PC-3 (cell line): ENCODE results near the gene SLC6A7. TPM values are rescaled to one million over a fixed set of nuclear protein-coding genes. Genes with fewer than 3 reads are reported as not detected.

ENCODE experiments used
- ATAC-seq: fragments of 200-7000 bp; cut with Tn5 transposase; 2 replicates; pipeline ENCODE4 v1.9.1; 2020; ENCODE audit warnings: mild to moderate bottlenecking, moderate library complexity
- BruUV-seq: library from RNA; stranded (reverse); fragments of 400-500 nt; replicated peaks from 2 replicates; lab custom pipeline; 2021; lab: Mats Ljungman, UMichigan
- CTCF ChIA-PET: fragments of 300-600 bp; sonication (Branson Sonifier 250); formaldehyde crosslinking; loops from one replicate; lab custom pipeline; 2022; ENCODE audit warnings: antibody characterized with exemption; lab: Charles Lee
- POLR2A ChIA-PET: fragments of 300-600 bp; sonication (Branson Sonifier 250); formaldehyde crosslinking; loops from one replicate; lab custom pipeline; 2022; ENCODE audit warnings: antibody characterized with exemption; ENCODE audit not compliant: unreplicated experiment; lab: Charles Lee
- DNase-seq: peaks from one replicate; pipeline ENCODE4 v3.0.0-alpha.2; 2015
- H2AFZ ChIP-seq: fragments of 300-600 bp; sonication (generic); 2 replicates; pipeline ENCODE4 v1.6.0; 2016; ENCODE audit warnings: antibody characterized with exemption, low read length
- H3F3A ChIP-seq: fragments of 300-600 bp; sonication (generic); one replicate; pipeline ENCODE4 v1.6.0; 2017; ENCODE audit warnings: antibody characterized with exemption, low read length, control low read depth, mild to moderate bottlenecking; ENCODE audit not compliant: unreplicated experiment
- H3K27ac ChIP-seq: fragments of 300-600 bp; sonication (generic); 2 replicates; pipeline ENCODE4 v1.5.1; 2016; ENCODE audit warnings: mild to moderate bottlenecking, low read length
- H3K27me3 ChIP-seq: fragments of 300-600 bp; sonication (generic); 2 replicates; pipeline ENCODE4 v1.6.1; 2016; ENCODE audit warnings: low read length, mixed read lengths
- H3K36me3 ChIP-seq: fragments of 300-600 bp; sonication (generic); 2 replicates; pipeline ENCODE4 v1.6.1; 2016; ENCODE audit warnings: low read depth, mixed run types, low read length, mixed read lengths
- H3K4me1 ChIP-seq: fragments of 300-600 bp; sonication (generic); 2 replicates; pipeline ENCODE4 v1.5.1; 2016; ENCODE audit warnings: low read length; ENCODE audit not compliant: insufficient read depth
- H3K4me2 ChIP-seq: fragments of 300-600 bp; sonication (generic); 2 replicates; pipeline ENCODE4 v1.6.0; 2016; ENCODE audit warnings: low read length
- H3K4me3 ChIP-seq: fragments of 300-600 bp; sonication (generic); 2 replicates; pipeline ENCODE4 v1.5.1; 2016; ENCODE audit warnings: mild to moderate bottlenecking, low read length, mixed read lengths
- H3K79me2 ChIP-seq: fragments of 300-600 bp; sonication (generic); 2 replicates; pipeline ENCODE4 v1.6.1; 2017; ENCODE audit warnings: low read length, mixed read lengths
- H3K9ac ChIP-seq: fragments of 300-600 bp; sonication (generic); 2 replicates; pipeline ENCODE4 v1.6.0; 2016; ENCODE audit warnings: mild to moderate bottlenecking, low read length
- H3K9me2 ChIP-seq: fragments of 300-600 bp; sonication (generic); replicated peaks from 2 replicates; pipeline ENCODE4 v1.6.1; 2016; ENCODE audit warnings: mixed run types, low read length, mixed read lengths
- H3K9me3 ChIP-seq: fragments of 300-600 bp; sonication (generic); 2 replicates; pipeline ENCODE4 v1.6.1; 2016; ENCODE audit warnings: low read length, mixed read lengths
- H4K20me1 ChIP-seq: fragments of 300-600 bp; sonication (generic); 2 replicates; pipeline ENCODE4 v1.6.1; 2016; ENCODE audit warnings: low read length, mixed read lengths
- EZH2 ChIP-seq: fragments of 300-600 bp; sonication (generic); IDR thresholded peaks from one replicate; pipeline ENCODE4 v1.6.1; 2017; ENCODE audit warnings: antibody characterized with exemption, mild to moderate bottlenecking, low read length; ENCODE audit not compliant: unreplicated experiment
- EZH2phosphoT487 ChIP-seq: fragments of 300-600 bp; sonication (generic); IDR thresholded peaks from 2 replicates; pipeline ENCODE4 v1.6.1; 2018; ENCODE audit warnings: mild to moderate bottlenecking, antibody characterized with exemption, low read length, borderline replicate concordance
- intact Hi-C: fragments of 100-400 bp; cut with micrococcal nuclease; formaldehyde crosslinking; loops from 2 replicates; pipeline ENCODE4 v1.9.0; 2023
- total RNA-seq: library from RNA; depleted of rRNA; stranded (reverse); fragments of >200 nt; gene quantifications from 2 replicates; pipeline ENCODE4 v1.2.3, GENCODE V29; 2014
- TF ChIP-seq, protein P1 (sequence below): fragments of 300-600 bp; sonication (generic); conservative IDR thresholded peaks from 2 replicates; pipeline ENCODE4 v1.5.1; 2017; ENCODE audit warnings: antibody characterized with exemption, low read depth, mild to moderate bottlenecking, low read length

SLC6A7 gene
- total RNA-seq, 1 experiment from 2014 or later = 0.29 TPM

DNA sequence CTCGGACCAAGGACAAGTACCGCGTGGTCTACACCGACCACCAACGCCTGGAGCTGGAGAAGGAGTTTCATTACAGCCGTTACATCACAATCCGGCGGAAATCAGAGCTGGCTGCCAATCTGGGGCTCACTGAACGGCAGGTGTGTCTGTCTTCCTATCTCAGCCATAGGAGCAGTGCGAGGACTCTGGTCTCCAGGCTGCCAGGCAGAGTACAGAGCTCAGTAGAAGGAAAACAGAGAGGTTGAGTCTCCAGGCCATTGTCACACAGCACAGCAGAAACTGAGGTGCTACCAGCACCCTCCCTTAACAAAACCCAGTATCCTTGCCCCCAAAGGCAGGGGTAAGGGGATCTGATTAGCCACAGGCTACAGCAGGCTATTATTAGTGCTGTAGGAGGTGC lies 7.1 kb upstream of the SLC6A7 start:
- ATAC-seq (no peak), DNase-seq (no peak)
- H3K9me3 ChIP-seq = no peaks in the 10 kb centered on the region
- no TSS peak for BruUV-seq
- ChIA-PET CTCF (no interaction called here), POLR2A (interaction anchor here (0.5 kb wide), 1 partner anchor 53 kb away, joined by 3 read pairs; no protein-coding TSS in a partner anchor)
- no peaks in the 10 kb centered on the region for H3K27me3 ChIP-seq
- no peak overlapping the region for H3K4me3 ChIP-seq
- intact Hi-C loops = no loop called here
- H3K9ac ChIP-seq = no peak overlapping the region
- H2AFZ ChIP-seq = no peak overlapping the region
- H3K27ac ChIP-seq = no peak overlapping the region
- H3K4me1 ChIP-seq = no peaks in the 10 kb centered on the region
- no peak overlapping the region for H3K4me2 ChIP-seq
- H3K79me2 ChIP-seq = no peaks in the 10 kb centered on the region
- H3F3A ChIP-seq = no peaks in the 10 kb centered on the region
- no peak for TF ChIP-seq EZH2
- TF ChIP-seq EZH2phosphoT487 = no peak
- TF ChIP-seq, protein P1, sequence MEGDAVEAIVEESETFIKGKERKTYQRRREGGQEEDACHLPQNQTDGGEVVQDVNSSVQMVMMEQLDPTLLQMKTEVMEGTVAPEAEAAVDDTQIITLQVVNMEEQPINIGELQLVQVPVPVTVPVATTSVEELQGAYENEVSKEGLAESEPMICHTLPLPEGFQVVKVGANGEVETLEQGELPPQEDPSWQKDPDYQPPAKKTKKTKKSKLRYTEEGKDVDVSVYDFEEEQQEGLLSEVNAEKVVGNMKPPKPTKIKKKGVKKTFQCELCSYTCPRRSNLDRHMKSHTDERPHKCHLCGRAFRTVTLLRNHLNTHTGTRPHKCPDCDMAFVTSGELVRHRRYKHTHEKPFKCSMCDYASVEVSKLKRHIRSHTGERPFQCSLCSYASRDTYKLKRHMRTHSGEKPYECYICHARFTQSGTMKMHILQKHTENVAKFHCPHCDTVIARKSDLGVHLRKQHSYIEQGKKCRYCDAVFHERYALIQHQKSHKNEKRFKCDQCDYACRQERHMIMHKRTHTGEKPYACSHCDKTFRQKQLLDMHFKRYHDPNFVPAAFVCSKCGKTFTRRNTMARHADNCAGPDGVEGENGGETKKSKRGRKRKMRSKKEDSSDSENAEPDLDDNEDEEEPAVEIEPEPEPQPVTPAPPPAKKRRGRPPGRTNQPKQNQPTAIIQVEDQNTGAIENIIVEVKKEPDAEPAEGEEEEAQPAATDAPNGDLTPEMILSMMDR = no peak
- H3K36me3 ChIP-seq = no peaks in the 10 kb centered on the region
- H4K20me1 ChIP-seq = no peaks in the 10 kb centered on the region
- H3K9me2 ChIP-seq = no peaks in the 10 kb centered on the region

DNA sequence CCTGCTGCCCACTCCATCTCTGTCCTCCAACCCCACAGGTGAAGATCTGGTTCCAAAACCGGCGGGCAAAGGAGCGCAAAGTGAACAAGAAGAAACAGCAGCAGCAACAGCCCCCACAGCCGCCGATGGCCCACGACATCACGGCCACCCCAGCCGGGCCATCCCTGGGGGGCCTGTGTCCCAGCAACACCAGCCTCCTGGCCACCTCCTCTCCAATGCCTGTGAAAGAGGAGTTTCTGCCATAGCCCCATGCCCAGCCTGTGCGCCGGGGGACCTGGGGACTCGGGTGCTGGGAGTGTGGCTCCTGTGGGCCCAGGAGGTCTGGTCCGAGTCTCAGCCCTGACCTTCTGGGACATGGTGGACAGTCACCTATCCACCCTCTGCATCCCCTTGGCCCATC lies 6.4 kb upstream of the SLC6A7 start:
- intact Hi-C loops = no loop called here
- no peaks in the 10 kb centered on the region for H3K36me3 ChIP-seq
- H3K27me3 ChIP-seq = peaks cover 1% of the 10 kb centered on the region; the same call in 1 of the 2 replicates
- H3K9me3 ChIP-seq = no peaks in the 10 kb centered on the region
- no peaks in the 10 kb centered on the region for H4K20me1 ChIP-seq
- H3K4me1 ChIP-seq = no peaks in the 10 kb centered on the region
- no TSS peak for BruUV-seq
- no peak overlapping the region for H2AFZ ChIP-seq
- TF ChIP-seq EZH2phosphoT487 (no peak), EZH2 (no peak)
- TF ChIP-seq, protein P1 = no peak
- DNase-seq (no peak), ATAC-seq (no peak)
- no peak overlapping the region for H3K27ac ChIP-seq
- no peaks in the 10 kb centered on the region for H3K9me2 ChIP-seq
- no peaks in the 10 kb centered on the region for H3K79me2 ChIP-seq
- H3F3A ChIP-seq = no peaks in the 10 kb centered on the region
- H3K4me2 ChIP-seq = no peak overlapping the region
- no peak overlapping the region for H3K9ac ChIP-seq
- ChIA-PET CTCF (no interaction called here), POLR2A (no interaction called here)
- H3K4me3 ChIP-seq = no peak overlapping the region

DNA sequence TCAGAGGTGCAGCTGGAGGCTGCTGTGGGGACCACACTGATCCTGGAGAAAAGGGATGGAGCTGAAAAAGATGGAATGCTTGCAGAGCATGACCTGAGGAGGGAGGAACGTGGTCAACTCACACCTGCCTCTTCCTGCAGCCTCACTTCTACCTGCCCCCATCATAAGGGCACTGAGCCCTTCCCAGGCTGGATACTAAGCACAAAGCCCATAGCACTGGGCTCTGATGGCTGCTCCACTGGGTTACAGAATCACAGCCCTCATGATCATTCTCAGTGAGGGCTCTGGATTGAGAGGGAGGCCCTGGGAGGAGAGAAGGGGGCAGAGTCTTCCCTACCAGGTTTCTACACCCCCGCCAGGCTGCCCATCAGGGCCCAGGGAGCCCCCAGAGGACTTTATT lies 5.9 kb upstream of the SLC6A7 start:
- BruUV-seq = no TSS peak
- Histone ChIP-seq H3K27me3 (peaks cover 7% of the 10 kb centered on the region), H3K4me3 (no peak overlapping the region), H4K20me1 (no peaks in the 10 kb centered on the region), H3K36me3 (no peaks in the 10 kb centered on the region), H3K79me2 (no peaks in the 10 kb centered on the region), H3K9me2 (no peaks in the 10 kb centered on the region), H3K27ac (no peak overlapping the region), H3K9me3 (no peaks in the 10 kb centered on the region), H3K4me1 (no peaks in the 10 kb centered on the region), H3K4me2 (no peak overlapping the region), H3K9ac (no peak overlapping the region), H3F3A (no peaks in the 10 kb centered on the region), H2AFZ (no peak overlapping the region)
- no peak for ATAC-seq
- POLR2A ChIA-PET = no interaction called here
- CTCF ChIA-PET = no interaction called here
- intact Hi-C loops = no loop called here
- no peak for TF ChIP-seq EZH2
- DNase-seq = no peak
